ENCODE measurements around the gene XBP1.
A peak's percentile ranks its signal among the peaks of the same experiment; 100 is the strongest.
"Not testable (repeated sequence)": the region's sequence is repeated elsewhere in the genome, so short reads cannot be mapped to it uniquely, and the experiment has no call there.

Gene XBP1

DNA sequence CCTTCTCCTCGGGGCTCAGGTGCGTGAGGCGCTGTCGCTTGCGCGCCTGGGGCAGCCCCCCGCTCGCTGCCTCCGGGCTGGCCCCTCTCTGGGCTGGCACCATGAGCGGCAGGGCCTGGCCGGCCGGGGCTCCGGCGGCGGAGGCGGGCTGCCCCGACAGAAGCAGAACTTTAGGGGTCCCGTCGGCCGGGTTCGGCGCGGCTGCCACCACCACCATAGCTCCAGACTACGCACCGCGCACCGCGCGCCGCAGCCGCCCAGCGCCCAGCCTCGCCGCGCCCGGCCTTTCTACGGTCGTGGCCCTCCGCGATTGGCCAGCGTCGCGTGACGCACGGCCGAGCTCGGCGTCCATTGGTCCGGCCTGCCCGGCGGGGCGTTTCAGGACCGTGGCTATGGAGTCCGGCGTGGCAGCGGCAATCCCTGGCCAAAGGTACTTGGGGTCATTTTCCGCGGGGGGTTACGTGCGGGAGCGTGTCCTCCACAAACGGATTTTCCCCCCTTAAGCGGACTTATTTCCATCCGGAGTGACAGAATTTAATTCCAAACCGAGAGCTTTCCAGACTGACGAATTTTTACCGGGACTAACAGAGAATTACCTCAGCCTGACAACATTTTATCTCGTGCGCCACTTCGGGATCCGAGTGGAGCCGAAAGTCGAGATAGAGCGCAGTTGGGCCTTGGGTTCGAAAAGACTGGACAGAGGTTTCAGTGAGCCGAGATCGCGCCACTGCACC, at the start of gene XBP1:
Gene XBP1 (minus strand): TSS at position 262 of the 734 bp plus-strand sequence.
- H3K9ac ChIP-seq (ENCODE audit: insufficient read length, low read depth) = peak within 1 kb of the TSS; percentile 79
- no peaks in the 10 kb centered on the region for H3K9me3 ChIP-seq (ENCODE audit: insufficient read depth, low read length)
- peak within 1 kb of the TSS; percentile 68 for H3K4me3 ChIP-seq (ENCODE audit: insufficient read length, low read depth)
- no peaks in the 10 kb centered on the region for H3K27me3 ChIP-seq (ENCODE audit: insufficient read depth, insufficient read length)
- DNase-seq (ENCODE audit: low read depth, low spot score) = peak; percentile 77
- no peak for TF ChIP-seq YY1 (IDR thresholded peaks at IDR 0.05; ENCODE audit: insufficient read depth, insufficient read length)
- H3K4me1 ChIP-seq (ENCODE audit: insufficient read depth, insufficient read length) = no peaks in the 10 kb centered on the region
- H3K36me3 ChIP-seq (ENCODE audit: insufficient read depth, insufficient read length, low read length) = peaks cover 34% of the 10 kb centered on the region

DNA sequence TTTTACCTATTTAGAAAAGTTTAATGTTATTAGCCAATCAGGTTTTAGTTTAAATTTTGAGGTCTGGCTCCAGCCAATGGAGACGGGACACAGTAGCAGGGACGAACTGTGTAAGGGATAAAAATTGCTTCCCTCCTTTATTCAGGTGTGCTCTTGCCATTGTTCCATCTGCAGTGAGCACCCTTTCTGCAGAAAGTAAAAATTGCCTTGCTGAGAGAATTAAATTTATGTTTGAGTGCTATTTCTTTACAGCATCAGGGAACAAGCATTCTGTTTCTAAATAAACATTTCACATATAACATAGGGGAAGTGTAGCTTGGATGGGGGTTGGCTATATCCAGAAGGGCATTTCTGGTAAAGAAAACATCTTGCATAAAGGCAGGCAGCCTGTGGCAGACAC, 46.6 kb upstream of the XBP1 start:
- no peaks in the 10 kb centered on the region for H3K4me1 ChIP-seq (ENCODE audit: insufficient read depth, insufficient read length)
- TF ChIP-seq YY1 (IDR thresholded peaks at IDR 0.05; ENCODE audit: insufficient read depth, insufficient read length) (no peak), SUZ12 (IDR thresholded peaks at IDR 0.05; ENCODE audit: extremely low read depth, insufficient read depth, insufficient read length) (no peak), ZNF274 (IDR thresholded peaks at IDR 0.05; ENCODE audit: low read depth, low read length) (no peak)
- DNase-seq (ENCODE audit: low read depth, low spot score) = no peak

DNA sequence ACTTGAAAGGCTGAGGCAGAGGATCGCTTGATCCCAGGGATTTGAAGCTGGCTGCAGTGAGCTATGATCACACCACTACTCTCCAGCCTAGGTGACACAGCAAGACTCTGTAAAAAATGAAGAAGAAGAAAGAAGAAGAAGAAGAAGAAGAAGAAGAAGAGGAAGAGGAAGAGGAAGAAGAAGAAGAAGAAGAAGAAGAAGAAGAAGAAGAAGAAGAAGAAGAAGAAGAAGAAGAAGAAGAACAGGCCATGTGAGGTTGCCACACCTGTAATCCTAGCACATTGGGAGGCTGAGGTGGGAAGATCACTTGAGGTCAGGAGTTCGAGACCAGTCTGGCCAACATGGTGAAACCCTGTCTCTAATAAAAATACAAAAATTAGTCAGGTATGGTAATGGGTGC, 43.9 kb upstream of the XBP1 start:
- H3K9me3 ChIP-seq (ENCODE audit: insufficient read depth, low read length) = peaks cover 11% of the 10 kb centered on the region; the same call in 1 of the 2 replicates
- not testable (repeated sequence) for H3K4me1 ChIP-seq (ENCODE audit: insufficient read depth, insufficient read length); H3K36me3 ChIP-seq (ENCODE audit: insufficient read depth, insufficient read length, low read length); H3K9ac ChIP-seq (ENCODE audit: insufficient read length, low read depth); DNase-seq (ENCODE audit: low read depth, low spot score); H3K4me3 ChIP-seq (ENCODE audit: insufficient read length, low read depth); H3K27me3 ChIP-seq (ENCODE audit: insufficient read depth, insufficient read length)

More for the DNA sequence above, 46.6 kb upstream of the XBP1 start:
- Histone ChIP-seq H3K9me3 (ENCODE audit: insufficient read depth, low read length) (peaks cover 11% of the 10 kb centered on the region; the same call in 1 of the 2 replicates), H3K36me3 (ENCODE audit: insufficient read depth, insufficient read length, low read length) (no peaks in the 10 kb centered on the region), H3K9ac (ENCODE audit: insufficient read length, low read depth) (no peak overlapping the region), H3K4me3 (ENCODE audit: insufficient read length, low read depth) (no peak overlapping the region), H3K27me3 (ENCODE audit: insufficient read depth, insufficient read length) (no peaks in the 10 kb centered on the region)

DNA sequence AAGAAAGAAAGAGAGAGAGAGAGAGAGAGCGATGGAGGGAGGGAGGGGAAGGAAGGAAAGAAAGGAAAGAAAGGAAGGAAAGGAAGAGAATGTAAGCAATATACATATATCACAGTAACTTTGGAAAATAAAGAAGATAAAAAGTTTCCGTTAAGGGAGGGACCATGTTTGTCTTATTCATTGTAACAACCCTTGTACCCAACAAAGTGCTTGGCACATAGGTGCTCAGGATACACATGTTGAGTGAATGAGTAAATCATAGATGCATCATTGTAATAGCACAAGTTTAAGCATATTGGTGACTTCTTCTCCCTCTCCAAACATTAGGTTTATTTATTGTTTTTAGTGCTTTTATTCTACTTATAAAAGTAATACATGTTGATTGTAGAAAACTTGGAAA, 43.3 kb upstream of the XBP1 start:
- no peaks in the 10 kb centered on the region for H3K36me3 ChIP-seq (ENCODE audit: insufficient read depth, insufficient read length, low read length)
- DNase-seq (ENCODE audit: low read depth, low spot score) = no peak
- TF ChIP-seq YY1 (IDR thresholded peaks at IDR 0.05; ENCODE audit: insufficient read depth, insufficient read length) (no peak), SUZ12 (IDR thresholded peaks at IDR 0.05; ENCODE audit: extremely low read depth, insufficient read depth, insufficient read length) (no peak), ZNF274 (IDR thresholded peaks at IDR 0.05; ENCODE audit: low read depth, low read length) (no peak)
- H3K9ac ChIP-seq (ENCODE audit: insufficient read length, low read depth) = no peak overlapping the region
- peaks cover 11% of the 10 kb centered on the region; the same call in 1 of the 2 replicates for H3K9me3 ChIP-seq (ENCODE audit: insufficient read depth, low read length)
- no peaks in the 10 kb centered on the region for H3K27me3 ChIP-seq (ENCODE audit: insufficient read depth, insufficient read length)
- no peaks in the 10 kb centered on the region for H3K4me1 ChIP-seq (ENCODE audit: insufficient read depth, insufficient read length)
- H3K4me3 ChIP-seq (ENCODE audit: insufficient read length, low read depth) = no peak overlapping the region

DNA sequence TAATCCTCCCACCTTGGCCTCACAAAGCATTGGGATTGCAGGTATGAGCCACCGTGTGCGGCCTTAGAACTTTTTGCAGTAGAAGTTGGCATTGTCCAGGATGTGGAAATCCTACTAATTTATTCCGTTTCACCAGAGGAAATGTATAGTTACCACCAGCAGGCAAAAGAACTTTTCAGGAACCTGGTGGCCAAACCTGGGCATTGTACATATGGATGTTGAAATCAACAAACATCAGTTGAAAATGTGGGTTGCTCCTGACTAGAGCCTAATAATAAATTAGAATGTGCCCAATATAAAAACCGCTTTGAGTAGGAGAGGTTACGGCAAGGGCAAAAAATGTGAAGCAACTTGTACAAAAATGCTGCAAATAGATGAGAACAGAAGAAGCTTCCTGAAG, 40.7 kb upstream of the XBP1 start:
- Histone ChIP-seq H3K27me3 (ENCODE audit: insufficient read depth, insufficient read length) (no peaks in the 10 kb centered on the region), H3K4me1 (ENCODE audit: insufficient read depth, insufficient read length) (no peaks in the 10 kb centered on the region), H3K9ac (ENCODE audit: insufficient read length, low read depth) (no peak overlapping the region), H3K4me3 (ENCODE audit: insufficient read length, low read depth) (no peak overlapping the region), H3K36me3 (ENCODE audit: insufficient read depth, insufficient read length, low read length) (no peaks in the 10 kb centered on the region), H3K9me3 (ENCODE audit: insufficient read depth, low read length) (no peaks in the 10 kb centered on the region)
- TF ChIP-seq SUZ12 (IDR thresholded peaks at IDR 0.05; ENCODE audit: extremely low read depth, insufficient read depth, insufficient read length) (no peak), ZNF274 (IDR thresholded peaks at IDR 0.05; ENCODE audit: low read depth, low read length) (no peak), YY1 (IDR thresholded peaks at IDR 0.05; ENCODE audit: insufficient read depth, insufficient read length) (no peak)
- no peak for DNase-seq (ENCODE audit: low read depth, low spot score)

DNA sequence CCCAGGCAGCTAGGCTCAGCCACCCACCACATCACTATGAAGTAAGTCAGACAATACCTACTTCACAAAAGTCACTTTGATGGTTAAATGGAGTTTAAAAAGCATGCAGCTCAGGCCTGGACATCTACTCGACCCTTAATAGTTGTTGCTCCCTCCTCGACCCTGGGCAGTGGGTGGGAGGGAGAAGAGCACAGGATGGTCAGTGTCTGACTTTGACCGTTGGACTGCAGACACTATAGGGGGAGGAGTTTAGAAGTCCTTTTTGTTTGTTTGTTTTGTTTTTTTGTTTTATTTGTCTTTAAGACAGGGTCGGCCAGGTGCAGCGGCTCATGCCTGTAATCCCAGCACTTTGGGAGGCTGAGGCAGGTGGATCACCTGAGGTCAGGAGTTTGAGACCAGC, 38.6 kb upstream of the XBP1 start:
- no peaks in the 10 kb centered on the region for H3K27me3 ChIP-seq (ENCODE audit: insufficient read depth, insufficient read length)
- no peak overlapping the region for H3K9ac ChIP-seq (ENCODE audit: insufficient read length, low read depth)
- TF ChIP-seq SUZ12 (IDR thresholded peaks at IDR 0.05; ENCODE audit: extremely low read depth, insufficient read depth, insufficient read length) (no peak), YY1 (IDR thresholded peaks at IDR 0.05; ENCODE audit: insufficient read depth, insufficient read length) (no peak), ZNF274 (IDR thresholded peaks at IDR 0.05; ENCODE audit: low read depth, low read length) (no peak)
- no peaks in the 10 kb centered on the region for H3K9me3 ChIP-seq (ENCODE audit: insufficient read depth, low read length)
- no peak overlapping the region for H3K4me3 ChIP-seq (ENCODE audit: insufficient read length, low read depth)
- H3K4me1 ChIP-seq (ENCODE audit: insufficient read depth, insufficient read length) = no peaks in the 10 kb centered on the region
- no peaks in the 10 kb centered on the region for H3K36me3 ChIP-seq (ENCODE audit: insufficient read depth, insufficient read length, low read length)
- no peak for DNase-seq (ENCODE audit: low read depth, low spot score)

DNA sequence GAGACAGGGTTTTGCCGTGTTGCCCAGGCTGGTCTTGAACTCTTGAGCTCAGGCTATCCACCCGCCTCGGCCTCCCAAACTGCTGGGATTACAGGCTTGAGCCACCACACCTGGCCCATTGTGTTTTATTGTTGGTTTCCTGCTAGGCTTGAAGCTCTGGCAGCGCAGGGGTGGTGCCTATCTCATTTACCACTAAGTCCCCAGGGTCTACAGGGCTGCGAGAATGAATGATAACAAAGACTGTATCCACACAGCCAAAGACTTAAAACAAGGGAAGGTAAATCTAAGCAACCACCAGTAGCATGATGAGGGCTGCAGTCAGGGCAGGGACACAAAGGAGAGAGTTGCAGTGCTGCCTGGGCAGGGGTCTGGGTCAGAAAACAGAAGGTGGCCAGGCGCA, 37.3 kb upstream of the XBP1 start:
- DNase-seq (ENCODE audit: low read depth, low spot score) = no peak
- Histone ChIP-seq H3K4me1 (ENCODE audit: insufficient read depth, insufficient read length) (no peaks in the 10 kb centered on the region), H3K9ac (ENCODE audit: insufficient read length, low read depth) (no peak overlapping the region), H3K36me3 (ENCODE audit: insufficient read depth, insufficient read length, low read length) (no peaks in the 10 kb centered on the region), H3K27me3 (ENCODE audit: insufficient read depth, insufficient read length) (no peaks in the 10 kb centered on the region), H3K9me3 (ENCODE audit: insufficient read depth, low read length) (no peaks in the 10 kb centered on the region), H3K4me3 (ENCODE audit: insufficient read length, low read depth) (no peak overlapping the region)
- TF ChIP-seq ZNF274 (IDR thresholded peaks at IDR 0.05; ENCODE audit: low read depth, low read length) (no peak), SUZ12 (IDR thresholded peaks at IDR 0.05; ENCODE audit: extremely low read depth, insufficient read depth, insufficient read length) (no peak), YY1 (IDR thresholded peaks at IDR 0.05; ENCODE audit: insufficient read depth, insufficient read length) (no peak)

Data from NT2/D1 (cell line).